IMR-90 (cell line): ENCODE measurements around the gene RIMKLA.

Source experiments
- CEBPB ChIP-seq: IDR thresholded peaks from 2 replicates; pipeline ENCODE4 v1.6.1; 2012; ENCODE audit warnings: low read depth, low read length, improper control_type of control experiment
- FOS ChIP-seq: fragments of 150-350 bp; IDR thresholded peaks from 2 replicates; pipeline ENCODE4 v1.6.1; 2016; ENCODE audit warnings: low read depth, low read length
- MAFK ChIP-seq: IDR thresholded peaks from 2 replicates; pipeline ENCODE4 v1.6.1; 2012; ENCODE audit warnings: low read depth, low read length, improper control_type of control experiment
- MAZ ChIP-seq: IDR thresholded peaks from 2 replicates; pipeline ENCODE4 v1.6.1; 2012; ENCODE audit warnings: low read depth, mild to moderate bottlenecking, low read length, improper control_type of control experiment, moderate library complexity, borderline replicate concordance
- MXI1 ChIP-seq: IDR thresholded peaks from 2 replicates; pipeline ENCODE4 v1.6.1; 2012; ENCODE audit warnings: low read depth, mild to moderate bottlenecking, low read length, moderate library complexity, borderline replicate concordance
- NFE2L2 ChIP-seq: fragments of 150-350 bp; IDR thresholded peaks from 2 replicates; pipeline ENCODE4 v1.6.1; 2016; ENCODE audit warnings: low read depth, mild to moderate bottlenecking, low read length
- POLR2A ChIP-seq: IDR thresholded peaks from 2 replicates; pipeline ENCODE4 v1.6.1; 2012; ENCODE audit warnings: mild to moderate bottlenecking, low read depth, low read length
- RAD21 ChIP-seq: IDR thresholded peaks from 2 replicates; pipeline ENCODE4 v1.6.1; 2012; ENCODE audit warnings: low read length, improper control_type of control experiment
- RCOR1 ChIP-seq: IDR thresholded peaks from 2 replicates; pipeline ENCODE4 v1.6.1; 2012; ENCODE audit warnings: mild to moderate bottlenecking, low read length, improper control_type of control experiment; ENCODE audit not compliant: insufficient replicate concordance
- RFX5 ChIP-seq: IDR thresholded peaks from 2 replicates; pipeline ENCODE4 v1.8.0; 2012; ENCODE audit warnings: low read depth, mild to moderate bottlenecking, low read length, moderate library complexity
- SMC3 ChIP-seq: fragments of 150-350 bp; IDR thresholded peaks from 2 replicates; pipeline ENCODE4 v1.6.1; 2016; ENCODE audit warnings: low read depth, mild to moderate bottlenecking, antibody characterized with exemption, low read length, moderate library complexity
- TF ChIP-seq, protein P1 (sequence below): conservative IDR thresholded peaks from 2 replicates; pipeline ENCODE4 v1.5.1; 2012; ENCODE audit warnings: mild to moderate bottlenecking, low read depth, low read length, improper control_type of control experiment
- TF ChIP-seq, protein P2 (sequence below): fragments of 150-350 bp; IDR thresholded peaks from 2 replicates; pipeline ENCODE4 v1.6.1; 2017; ENCODE audit warnings: mild to moderate bottlenecking, antibody characterized with exemption, low read length, low read depth
- TF ChIP-seq, protein P3 (sequence below): fragments of 150-350 bp; IDR thresholded peaks from 2 replicates; pipeline ENCODE4 v1.6.1; 2016; ENCODE audit warnings: low read depth, mild to moderate bottlenecking, low read length, moderate library complexity, borderline replicate concordance

DNA sequence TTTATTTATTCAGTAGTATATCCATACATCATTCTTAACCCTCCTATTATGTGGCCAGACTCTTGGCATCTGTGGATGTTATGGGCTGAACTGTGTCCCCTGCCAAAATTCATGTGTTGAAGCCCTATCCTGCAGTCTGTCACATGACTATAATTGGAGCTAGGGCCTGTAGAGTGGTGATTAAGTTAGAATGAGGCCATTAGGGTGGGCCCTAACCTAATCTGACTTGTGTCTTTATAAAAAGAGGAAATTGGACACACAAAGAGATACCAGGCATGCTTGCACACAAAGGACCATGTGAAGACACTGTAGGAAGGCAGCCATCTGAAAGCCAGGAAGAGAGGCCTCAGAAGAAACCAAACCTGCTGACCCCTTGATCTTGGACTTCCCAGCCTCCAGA is 68.7 kb downstream of the RIMKLA start:
- TF ChIP-seq, protein P1, sequence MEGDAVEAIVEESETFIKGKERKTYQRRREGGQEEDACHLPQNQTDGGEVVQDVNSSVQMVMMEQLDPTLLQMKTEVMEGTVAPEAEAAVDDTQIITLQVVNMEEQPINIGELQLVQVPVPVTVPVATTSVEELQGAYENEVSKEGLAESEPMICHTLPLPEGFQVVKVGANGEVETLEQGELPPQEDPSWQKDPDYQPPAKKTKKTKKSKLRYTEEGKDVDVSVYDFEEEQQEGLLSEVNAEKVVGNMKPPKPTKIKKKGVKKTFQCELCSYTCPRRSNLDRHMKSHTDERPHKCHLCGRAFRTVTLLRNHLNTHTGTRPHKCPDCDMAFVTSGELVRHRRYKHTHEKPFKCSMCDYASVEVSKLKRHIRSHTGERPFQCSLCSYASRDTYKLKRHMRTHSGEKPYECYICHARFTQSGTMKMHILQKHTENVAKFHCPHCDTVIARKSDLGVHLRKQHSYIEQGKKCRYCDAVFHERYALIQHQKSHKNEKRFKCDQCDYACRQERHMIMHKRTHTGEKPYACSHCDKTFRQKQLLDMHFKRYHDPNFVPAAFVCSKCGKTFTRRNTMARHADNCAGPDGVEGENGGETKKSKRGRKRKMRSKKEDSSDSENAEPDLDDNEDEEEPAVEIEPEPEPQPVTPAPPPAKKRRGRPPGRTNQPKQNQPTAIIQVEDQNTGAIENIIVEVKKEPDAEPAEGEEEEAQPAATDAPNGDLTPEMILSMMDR: no peak
- TF ChIP-seq MAFK (no peak), FOS (no peak), POLR2A (no peak), SMC3 (no peak), NFE2L2 (no peak), MXI1 (no peak), MAZ (no peak), CEBPB (no peak), RFX5 (no peak), RAD21 (no peak), RCOR1 (no peak)
- TF ChIP-seq, protein P2, sequence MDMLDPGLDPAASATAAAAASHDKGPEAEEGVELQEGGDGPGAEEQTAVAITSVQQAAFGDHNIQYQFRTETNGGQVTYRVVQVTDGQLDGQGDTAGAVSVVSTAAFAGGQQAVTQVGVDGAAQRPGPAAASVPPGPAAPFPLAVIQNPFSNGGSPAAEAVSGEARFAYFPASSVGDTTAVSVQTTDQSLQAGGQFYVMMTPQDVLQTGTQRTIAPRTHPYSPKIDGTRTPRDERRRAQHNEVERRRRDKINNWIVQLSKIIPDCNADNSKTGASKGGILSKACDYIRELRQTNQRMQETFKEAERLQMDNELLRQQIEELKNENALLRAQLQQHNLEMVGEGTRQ: no peak
- TF ChIP-seq, protein P3, sequence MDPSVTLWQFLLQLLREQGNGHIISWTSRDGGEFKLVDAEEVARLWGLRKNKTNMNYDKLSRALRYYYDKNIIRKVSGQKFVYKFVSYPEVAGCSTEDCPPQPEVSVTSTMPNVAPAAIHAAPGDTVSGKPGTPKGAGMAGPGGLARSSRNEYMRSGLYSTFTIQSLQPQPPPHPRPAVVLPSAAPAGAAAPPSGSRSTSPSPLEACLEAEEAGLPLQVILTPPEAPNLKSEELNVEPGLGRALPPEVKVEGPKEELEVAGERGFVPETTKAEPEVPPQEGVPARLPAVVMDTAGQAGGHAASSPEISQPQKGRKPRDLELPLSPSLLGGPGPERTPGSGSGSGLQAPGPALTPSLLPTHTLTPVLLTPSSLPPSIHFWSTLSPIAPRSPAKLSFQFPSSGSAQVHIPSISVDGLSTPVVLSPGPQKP: no peak
